Measurements from ENCODE around the gene DYSF.

Gene DYSF

DNA sequence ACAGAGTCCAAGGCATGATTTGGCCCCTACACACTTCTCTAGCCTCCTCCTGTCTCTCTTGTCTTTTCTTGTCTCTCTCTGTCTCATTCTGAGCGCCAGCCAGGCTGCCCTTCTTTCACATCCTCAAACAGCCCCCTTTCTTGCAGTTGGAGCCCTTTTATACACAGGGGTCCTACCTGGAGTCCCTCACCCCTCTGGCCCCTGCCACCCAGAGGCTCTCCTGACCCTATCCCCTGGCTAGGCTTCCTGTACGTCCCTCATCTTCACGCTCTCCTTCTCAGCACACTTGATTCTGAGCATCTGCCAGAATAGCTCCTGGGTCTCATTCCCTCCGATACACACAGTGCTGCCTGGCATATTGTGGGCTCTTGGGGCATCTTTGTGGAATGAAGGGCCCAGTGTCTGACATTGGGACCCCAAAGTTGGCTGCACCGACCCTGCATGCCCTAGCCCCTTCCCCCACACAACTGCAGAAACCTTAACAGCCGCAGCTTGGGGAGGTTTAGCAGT, 261.9 kb downstream of the DYSF start:
- FAIRE-seq = no peak

DNA sequence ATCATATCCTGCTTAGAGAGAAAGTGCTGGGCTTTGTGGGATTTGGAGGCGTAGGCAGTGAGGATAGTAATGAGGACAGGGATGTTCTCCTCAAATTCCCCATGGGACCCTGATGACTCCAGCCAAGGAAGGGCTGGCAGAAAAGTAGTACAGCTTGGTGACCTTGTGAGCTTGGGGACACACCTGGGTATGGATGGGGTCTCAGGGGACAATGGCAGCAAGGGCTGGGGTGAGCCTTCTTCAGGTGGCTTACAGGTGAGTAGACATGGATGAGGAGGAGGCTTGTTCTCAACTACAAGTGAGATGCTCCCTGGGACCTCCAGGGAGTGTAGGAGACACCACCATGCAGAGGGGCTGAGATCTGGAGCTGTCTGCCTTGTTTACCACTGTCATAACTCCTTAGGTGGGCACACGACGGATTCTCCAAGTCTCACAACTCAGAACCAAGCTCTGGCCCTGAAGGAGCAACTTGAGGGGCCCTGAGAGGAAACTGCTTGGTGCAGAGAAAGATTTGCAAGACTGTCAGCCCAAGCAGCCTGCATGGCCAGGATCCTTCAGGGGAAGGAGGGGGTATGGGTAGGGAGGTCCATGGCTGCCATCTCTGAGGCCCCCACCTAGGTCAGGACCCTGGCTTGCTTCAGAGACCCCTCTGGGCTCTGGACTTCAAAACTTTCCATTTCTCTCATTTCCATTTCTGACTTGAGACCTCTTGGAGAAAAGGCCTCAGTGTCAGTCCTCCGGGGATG, 262.8 kb downstream of the DYSF start:
- FAIRE-seq = no peak

DNA sequence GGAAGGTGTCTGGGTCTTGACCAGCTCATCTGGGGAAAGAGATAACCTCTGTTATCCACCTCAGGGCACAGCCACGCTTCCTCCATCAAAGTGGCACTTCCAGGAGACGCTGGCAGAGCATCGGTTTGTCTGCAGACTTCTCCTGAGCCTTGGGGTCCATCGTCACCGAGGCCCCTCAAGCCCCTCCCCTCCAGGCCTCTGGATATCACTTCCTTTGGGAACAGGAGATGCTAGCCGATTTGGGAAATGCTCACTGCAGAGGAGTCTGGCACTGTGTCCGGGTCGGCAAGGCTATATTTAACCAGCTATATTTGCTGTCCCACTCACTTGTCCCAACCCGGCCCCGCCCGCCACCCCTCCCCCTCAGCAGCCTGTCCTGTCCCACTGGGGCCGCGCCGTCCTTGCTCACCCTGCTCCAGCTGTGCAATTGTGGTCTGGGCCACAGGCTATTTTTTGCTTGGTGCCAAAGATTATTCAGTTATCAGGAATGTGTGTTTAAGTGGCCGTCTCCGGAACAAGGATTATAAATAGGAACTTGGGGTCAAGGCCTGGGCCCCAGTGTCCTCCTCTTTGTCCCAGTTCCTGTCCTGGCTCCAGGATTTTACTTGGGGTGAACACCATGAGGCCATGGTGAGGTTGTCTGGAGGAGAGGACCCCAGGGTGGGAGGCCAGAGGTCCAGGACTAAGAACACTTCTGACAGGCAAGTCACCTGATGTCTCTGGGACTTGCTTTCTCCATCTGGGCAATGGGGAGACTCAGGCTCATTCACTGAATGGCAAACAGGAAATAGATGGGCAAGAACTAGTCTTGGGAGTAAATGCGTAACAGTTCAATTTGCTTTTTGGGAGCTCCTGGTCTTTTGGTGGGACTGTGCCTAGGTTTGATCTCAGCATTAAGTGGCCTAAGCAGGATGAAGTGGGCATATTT, 263.6 kb downstream of the DYSF start:
- FAIRE-seq = no peak

DNA sequence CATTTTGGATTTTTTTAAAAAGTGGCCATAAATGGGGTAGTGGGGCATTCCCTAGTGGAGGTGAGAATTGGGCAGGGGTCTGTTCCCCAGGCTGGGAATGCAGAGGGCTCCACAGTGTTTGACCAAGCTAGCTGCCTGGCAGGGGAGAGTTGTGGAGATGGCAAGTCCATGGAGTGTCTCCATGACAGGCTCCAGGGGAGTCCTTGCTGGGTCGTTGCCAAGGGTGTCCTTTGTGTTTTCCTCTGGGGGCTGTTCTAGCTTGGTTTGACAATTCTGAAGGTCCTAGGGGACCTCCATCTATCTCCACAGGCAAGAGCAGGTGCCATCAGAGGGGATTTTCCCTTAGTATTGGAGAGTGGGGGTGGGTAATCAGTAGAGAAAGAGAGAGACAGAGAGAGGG, 265.3 kb downstream of the DYSF start:
- FAIRE-seq = no peak

DNA sequence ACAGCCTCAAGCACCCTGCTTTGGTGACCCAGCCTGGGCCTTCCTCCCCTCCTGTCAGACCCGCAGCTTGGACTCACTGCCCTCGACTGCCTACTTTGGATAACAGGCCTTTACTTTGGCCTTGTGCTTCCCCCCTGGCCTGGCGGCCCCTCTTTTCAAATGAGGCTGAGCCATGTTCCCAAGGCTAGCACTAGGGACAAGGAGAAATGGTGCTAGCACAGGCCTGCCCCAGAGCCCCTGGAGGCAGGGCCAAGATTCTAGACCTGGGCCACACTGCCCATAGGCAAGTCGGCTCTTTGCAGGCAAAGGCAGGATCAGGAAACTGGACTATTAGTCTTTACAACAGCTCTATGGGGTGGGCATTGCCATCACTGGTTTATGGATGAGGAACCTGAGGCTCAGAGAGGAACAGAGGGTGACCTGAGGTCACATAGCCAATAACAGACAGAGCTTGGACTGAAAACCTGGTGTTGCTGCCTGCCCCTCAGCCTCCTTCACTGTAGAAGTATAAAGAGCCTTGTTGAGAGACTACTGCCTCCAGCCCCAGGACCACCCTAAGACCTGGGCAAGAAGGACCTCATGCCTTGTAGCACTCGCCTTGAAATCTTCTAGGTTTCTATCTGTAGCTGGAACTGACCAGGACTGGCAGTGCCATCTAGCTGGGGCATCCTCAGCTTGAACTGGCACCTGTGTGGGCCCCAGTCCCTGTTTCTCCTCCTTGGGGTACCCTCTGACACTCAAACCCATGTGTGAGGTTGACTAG, 266.3 kb downstream of the DYSF start:
- no peak for FAIRE-seq

DNA sequence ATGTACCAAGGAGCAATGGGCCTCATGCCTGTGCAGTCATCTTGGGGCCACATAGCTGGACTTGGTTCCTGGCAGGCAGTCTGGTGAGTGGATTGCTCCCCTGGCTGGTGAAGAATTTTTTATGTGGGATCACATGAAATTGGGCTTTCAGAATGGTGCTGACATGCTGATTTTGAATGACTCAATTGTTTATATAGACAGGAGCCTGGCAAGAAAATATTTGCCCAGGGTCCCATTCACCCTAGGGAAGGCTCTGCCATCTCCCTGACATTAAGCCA, 266.9 kb downstream of the DYSF start:
- no peak for FAIRE-seq

DNA sequence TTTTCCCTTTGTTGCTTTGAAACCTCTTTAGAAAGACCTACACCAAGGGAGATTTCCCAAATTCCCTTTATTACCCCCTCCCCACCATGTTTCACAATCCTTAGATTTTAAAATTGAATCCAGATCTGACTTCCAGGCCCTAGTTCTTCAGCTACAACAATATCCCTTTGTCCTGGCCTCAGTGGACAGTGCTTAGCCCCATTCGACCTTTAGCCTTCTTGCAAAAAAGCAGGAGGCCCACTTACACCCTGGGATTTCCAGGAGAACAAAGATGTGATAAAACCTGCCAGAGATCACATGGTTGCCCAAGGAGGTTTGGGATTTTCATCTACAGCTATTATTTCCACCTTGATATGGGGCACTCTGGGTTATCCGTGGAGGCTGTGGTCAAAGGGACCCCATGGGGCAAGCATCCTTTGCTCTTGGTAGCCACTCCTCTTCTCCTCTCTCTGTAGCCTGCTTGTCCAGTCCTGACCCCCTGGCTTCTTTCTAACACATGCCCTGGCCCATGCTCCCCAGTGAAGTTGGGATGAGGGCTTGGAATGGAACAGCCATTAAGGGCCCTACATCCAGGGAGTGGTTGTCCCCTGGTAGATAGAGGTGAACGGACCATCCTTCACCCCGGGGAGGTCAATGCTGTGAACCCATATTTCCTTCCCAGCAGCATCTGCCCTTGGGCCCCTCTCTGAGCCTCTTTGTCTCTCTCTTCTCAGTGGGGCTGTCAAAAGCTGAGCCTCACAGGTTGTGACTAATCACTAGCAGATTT, 267.4 kb downstream of the DYSF start:
- no peak for FAIRE-seq

DNA sequence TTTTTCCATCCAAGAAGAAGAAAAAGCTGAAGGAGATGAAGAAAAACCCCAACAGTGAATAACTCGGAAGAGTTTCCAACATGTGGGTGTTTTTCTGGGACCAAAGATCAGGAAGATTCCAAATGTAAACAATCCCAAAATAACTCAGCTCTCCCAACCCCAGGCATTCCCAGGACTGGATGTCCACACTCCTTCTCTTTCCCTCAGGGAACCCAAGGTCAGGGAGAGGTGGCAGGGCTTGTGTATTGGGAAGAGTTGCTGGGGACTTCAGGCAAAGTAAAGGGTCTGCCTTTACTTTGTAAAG, 268.0 kb downstream of the DYSF start:
- no peak for FAIRE-seq

DNA sequence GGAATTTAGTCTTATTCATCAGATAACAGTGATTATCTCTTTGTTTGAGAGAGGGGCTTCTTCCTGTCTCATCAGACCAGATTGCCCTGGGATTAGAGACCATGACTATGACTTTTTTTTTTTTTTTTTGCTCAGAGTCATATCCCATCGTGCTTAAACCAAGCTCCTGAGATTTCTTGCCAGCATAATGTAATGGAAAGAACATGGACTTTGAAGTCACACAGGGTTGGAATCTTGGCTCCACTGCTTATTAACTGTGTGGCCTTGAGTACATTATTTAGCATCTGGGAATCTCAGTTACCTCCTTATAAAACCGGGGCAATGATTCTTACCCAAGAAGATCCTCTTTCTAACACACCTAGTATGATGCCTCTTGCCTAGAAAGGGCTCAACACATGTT, 268.3 kb downstream of the DYSF start:
- FAIRE-seq = no peak

DNA sequence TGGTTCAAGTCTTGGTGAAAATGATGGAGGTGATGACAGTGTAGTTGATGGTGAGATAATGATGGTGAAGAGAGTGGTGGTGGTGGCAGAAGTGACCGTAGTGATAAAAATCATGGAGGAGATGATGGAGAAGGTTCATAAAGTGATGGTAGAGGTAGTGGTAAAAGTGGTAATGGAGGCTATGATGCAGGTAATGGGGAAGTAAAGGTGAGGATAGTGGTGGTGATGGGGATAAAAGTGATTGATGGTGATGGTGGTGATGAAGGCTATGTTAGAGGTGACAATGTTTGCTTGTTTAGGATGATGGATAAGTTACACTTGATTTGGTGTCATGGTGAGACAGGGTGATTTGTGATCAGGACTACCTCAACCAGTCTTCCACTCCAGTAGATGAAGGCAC, 268.9 kb downstream of the DYSF start:
- no peak for FAIRE-seq

DNA sequence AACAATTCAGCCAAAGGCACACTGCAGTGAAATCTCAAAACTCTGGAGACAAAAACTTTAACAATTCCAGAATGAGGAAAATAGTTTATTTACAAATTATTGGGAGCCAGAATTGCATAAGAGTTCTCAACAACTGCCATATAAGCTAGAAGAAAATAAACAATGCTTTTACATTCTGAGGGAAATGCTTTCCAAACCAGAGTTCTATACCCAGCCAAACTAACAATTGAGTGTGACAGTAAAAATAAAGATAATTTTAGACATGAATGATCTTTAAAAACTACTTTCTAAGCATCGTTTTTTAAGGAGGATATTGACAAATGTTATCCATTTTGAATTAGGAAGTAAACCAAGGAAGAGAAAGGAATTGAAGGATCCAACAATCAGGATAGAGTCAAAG, 271.4 kb downstream of the DYSF start:
- FAIRE-seq = no peak

DNA sequence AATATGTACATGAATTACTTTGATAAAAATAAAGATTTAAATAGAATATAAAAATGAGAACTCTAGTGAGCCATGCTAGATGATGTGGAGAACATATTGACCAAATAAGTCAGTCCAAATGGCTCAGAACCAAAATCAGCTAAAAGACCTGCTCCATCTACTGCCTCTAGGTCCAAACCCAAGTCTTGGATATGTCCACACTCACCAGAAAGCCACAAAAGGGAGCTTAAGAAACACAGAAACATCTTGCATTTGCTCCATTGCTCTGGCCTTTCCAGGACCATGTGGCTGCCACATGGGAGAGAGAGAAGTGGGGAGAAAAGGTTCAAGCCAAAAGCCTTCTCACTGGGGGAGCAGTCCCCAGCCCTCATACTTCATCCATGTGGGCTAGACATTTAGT, 272.5 kb downstream of the DYSF start:
- no peak for FAIRE-seq

DNA sequence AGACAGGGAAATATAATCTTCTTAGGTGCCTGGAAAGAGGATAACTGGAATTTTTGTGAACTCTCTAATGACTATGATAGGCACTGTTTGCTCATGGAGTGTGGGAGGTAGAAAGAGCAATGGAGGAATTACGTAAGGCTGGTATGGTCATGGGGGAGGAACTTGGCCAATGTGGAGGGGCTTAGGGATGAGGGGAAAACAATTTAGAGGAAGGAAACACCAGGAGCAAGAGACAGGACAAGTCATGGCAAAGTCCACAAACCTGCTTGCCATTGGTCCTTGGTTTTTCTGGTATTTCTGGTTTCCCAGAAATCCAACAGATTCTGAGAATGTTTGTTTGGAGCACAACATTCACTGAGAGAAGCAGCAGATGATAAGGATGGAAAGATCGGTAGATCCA, 274.2 kb downstream of the DYSF start:
- FAIRE-seq = no peak

DNA sequence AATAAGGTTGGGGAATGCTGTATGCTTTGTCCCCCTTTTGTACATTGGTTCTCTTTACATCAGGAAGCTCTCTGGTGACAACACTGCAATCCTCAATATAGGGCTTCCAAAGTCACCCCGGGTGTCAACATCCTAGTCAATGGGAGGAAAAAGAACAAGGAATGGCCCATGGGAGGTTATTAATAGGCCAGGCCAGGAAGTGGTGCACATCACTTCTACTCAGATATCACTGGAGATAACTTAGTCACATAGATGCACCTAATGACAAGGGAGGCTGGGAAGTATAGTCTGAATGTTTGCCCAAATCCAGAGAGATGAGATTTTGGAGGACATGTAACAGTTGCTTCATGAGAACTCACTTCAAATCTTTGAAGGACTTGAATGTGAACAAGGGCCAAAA, 274.7 kb downstream of the DYSF start:
- FAIRE-seq = no peak

DNA sequence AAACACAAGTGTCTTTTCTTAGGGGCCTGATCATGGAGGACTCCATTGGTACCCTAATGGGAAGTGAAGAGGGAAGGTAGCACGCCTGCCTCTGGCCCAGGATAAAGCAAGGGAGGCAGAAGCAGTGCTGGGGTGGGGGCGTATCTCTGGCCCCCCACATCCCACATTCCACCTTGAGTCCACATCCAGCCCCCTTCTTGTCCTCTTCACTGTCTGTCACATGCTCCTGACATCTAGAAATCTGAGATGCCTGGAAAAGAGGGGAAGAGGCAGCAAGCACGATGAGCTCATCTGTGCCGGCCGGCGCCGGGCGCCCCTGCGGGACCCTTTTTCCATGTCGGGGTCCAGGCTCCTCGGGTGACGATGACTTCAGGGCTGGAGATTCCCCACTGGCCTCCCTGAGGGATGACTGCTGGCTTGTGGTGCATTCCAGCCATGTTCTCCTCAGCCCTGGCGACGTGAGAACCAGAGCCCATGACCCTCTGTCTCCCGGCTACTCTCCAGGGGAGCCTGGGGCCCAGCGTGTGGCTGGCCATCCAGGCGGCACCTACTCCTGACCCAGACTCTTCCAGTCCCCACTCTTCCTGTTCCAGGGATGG, 277.5 kb downstream of the DYSF start:
- no peak for FAIRE-seq

DNA sequence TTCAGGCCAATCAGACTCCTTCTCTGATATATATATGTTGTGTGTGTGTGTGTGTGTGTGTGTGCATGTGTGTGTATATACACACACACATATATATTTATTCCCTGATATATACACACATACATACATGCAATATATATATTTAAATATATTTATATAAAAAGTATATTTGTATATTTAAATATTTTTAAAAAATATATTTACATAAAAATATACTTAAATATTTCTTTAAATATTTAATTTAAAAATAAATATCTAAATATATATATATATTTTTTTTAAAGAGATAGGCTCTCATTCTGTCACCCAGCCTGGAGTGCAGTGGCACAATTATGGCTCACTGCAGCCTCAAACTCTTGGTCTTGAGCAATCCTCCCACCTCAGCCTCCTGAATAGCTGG, 281.3 kb downstream of the DYSF start:
- no peak for FAIRE-seq

DNA sequence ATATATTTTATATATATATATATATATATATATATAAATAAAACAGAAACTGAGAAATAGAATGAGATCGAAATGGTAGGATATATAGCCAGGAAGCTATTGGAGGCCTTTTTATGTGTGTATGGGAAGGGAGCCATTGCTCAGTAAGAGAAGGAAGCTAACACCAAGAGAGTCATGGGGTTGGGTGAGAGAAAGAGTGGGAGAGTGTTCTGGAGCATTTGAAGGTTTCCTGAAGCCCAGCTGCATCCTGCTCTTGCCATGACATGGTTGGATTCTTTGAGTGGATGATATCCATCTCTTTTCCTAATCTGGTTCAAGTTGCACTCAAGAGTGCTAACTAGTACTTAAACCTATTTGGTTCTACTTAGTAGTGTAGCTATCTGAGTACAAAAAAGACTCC, 282.3 kb downstream of the DYSF start:
- no peak for FAIRE-seq
